A673 (cell line): Measurements from ENCODE around the gene UBA1. TPM values are rescaled to one million over a fixed set of nuclear protein-coding genes. Genes with fewer than 3 reads are reported as not detected.

Source experiments
- BruUV-seq: library from RNA; stranded (reverse); fragments of 400-500 nt; replicated peaks from 2 replicates; lab custom pipeline; 2021; lab: Mats Ljungman, UMichigan
- CTCF ChIA-PET: fragments of 300-600 bp; sonication (Branson Sonifier 250); formaldehyde crosslinking; loops from one replicate; lab custom pipeline; 2022; ENCODE audit warnings: antibody characterized with exemption; lab: Charles Lee
- POLR2A ChIA-PET: fragments of 300-600 bp; sonication (Branson Sonifier 250); formaldehyde crosslinking; loops from one replicate; lab custom pipeline; 2022; ENCODE audit warnings: antibody characterized with exemption; ENCODE audit not compliant: low non-redundant PET; lab: Charles Lee
- DNase-seq: peaks from one replicate; pipeline ENCODE4 v3.0.0-alpha.2; 2015; ENCODE audit warnings: low spot score
- H3K27ac ChIP-seq: fragments of 200-600 bp; sonication (generic); 2 replicates; pipeline ENCODE4 v1.5.1; 2016; ENCODE audit warnings: mixed run types, low read depth, mild to moderate bottlenecking, mixed read lengths, antibody characterized with exemption, low read length; ENCODE audit not compliant: poor library complexity, severe bottlenecking
- H3K27me3 ChIP-seq: fragments of 200-600 bp; sonication (generic); replicated peaks from 2 replicates; pipeline ENCODE4 v1.6.1; 2017; ENCODE audit warnings: mixed run types, low read depth, mild to moderate bottlenecking, mixed read lengths, antibody characterized with exemption, low read length; ENCODE audit not compliant: insufficient read depth, poor library complexity
- H3K36me3 ChIP-seq: fragments of 200-600 bp; sonication (generic); 2 replicates; pipeline ENCODE4 v1.6.1; 2016; ENCODE audit warnings: mixed run types, mild to moderate bottlenecking, mixed read lengths, antibody characterized with exemption, low read length; ENCODE audit not compliant: insufficient read depth, poor library complexity, severe bottlenecking
- H3K4me1 ChIP-seq: fragments of 200-600 bp; sonication (generic); 2 replicates; pipeline ENCODE4 v1.6.1; 2017; ENCODE audit warnings: mixed run types, mild to moderate bottlenecking, mixed read lengths, antibody characterized with exemption, low read length; ENCODE audit not compliant: insufficient read depth, poor library complexity, severe bottlenecking
- H3K4me3 ChIP-seq: fragments of 200-600 bp; sonication (generic); 2 replicates; pipeline ENCODE4 v1.5.1; 2016; ENCODE audit warnings: low read depth, mixed run types, mild to moderate bottlenecking, mixed read lengths, low read length; ENCODE audit not compliant: poor library complexity, severe bottlenecking
- H3K9me3 ChIP-seq: fragments of 200-600 bp; sonication (generic); 2 replicates; pipeline ENCODE4 v1.6.1; 2016; ENCODE audit warnings: mixed run types, low read depth, mild to moderate bottlenecking, mixed read lengths, antibody characterized with exemption, low read length; ENCODE audit not compliant: poor library complexity, severe bottlenecking
- CTCF ChIP-seq: fragments of 300-800, 200-600 bp; sonication (generic); conservative IDR thresholded peaks from 2 replicates; pipeline ENCODE4 v1.5.1; 2017; ENCODE audit warnings: low read depth, mild to moderate bottlenecking, antibody characterized with exemption, low read length, moderate library complexity, mixed read lengths
- EZH2 ChIP-seq: fragments of 200-600 bp; sonication (generic); IDR thresholded peaks from 2 replicates; pipeline ENCODE4 v1.6.1; 2017; ENCODE audit warnings: borderline replicate concordance, low read depth, mild to moderate bottlenecking, mixed read lengths, antibody characterized with exemption, low read length; ENCODE audit not compliant: poor library complexity, severe bottlenecking
- intact Hi-C: fragments of 100-400 bp; cut with micrococcal nuclease; formaldehyde crosslinking; loops from one replicate; pipeline ENCODE4 v1.10.0; 2022; ENCODE audit not compliant: unreplicated experiment
- total RNA-seq: library from RNA; stranded (reverse); gene quantifications from 2 replicates; pipeline ENCODE4 v1.2.3, GENCODE V29; 2021

Gene UBA1
- total RNA-seq, 1 experiment from 2014 or later: 413 TPM

DNA sequence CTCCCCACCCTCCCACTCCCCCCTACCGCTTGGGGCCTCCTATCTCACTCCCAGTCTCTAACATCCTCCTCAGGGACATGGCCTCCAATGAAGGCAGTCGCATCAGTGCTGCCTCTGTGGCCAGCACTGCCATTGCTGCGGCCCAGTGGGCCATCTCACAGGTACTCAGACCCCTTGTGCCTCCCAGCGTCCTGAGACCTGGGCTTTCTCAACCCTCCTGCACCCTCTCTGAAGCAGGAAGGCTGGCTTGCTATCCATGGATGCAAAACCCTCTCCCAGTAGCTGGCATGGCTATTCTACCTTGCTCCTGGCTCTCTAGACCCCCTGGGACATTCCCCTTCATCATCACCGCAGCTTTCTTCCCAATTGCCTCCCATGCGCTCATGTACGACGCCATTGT is 13.3 kb upstream of the UBA1 start:
- no peak overlapping the region for H3K27ac ChIP-seq
- H3K4me3 ChIP-seq: no peak overlapping the region
- no peaks in the 10 kb centered on the region for H3K9me3 ChIP-seq
- no TSS peak for BruUV-seq
- intact Hi-C loops: no loop called here
- H3K4me1 ChIP-seq: no peaks in the 10 kb centered on the region
- no peak for TF ChIP-seq CTCF
- no peak for TF ChIP-seq EZH2
- peaks cover 46% of the 10 kb centered on the region for H3K36me3 ChIP-seq
- no peaks in the 10 kb centered on the region for H3K27me3 ChIP-seq
- DNase-seq: no peak
- ChIA-PET POLR2A (no interaction called here), CTCF (no interaction called here)

GRCh38 chrX:47181301-47181700 is 12.3 kb upstream of the UBA1 start:
- Histone ChIP-seq H3K4me3 (no peak overlapping the region), H3K36me3 (peaks cover 44% of the 10 kb centered on the region), H3K9me3 (no peaks in the 10 kb centered on the region), H3K27me3 (no peaks in the 10 kb centered on the region), H3K4me1 (no peaks in the 10 kb centered on the region), H3K27ac (no peak overlapping the region)
- TF ChIP-seq EZH2: no peak
- TF ChIP-seq CTCF: no peak
- BruUV-seq: no TSS peak
- no peak for DNase-seq
- ChIA-PET POLR2A (no interaction called here), CTCF (no interaction called here)
- intact Hi-C loops: no loop called here

DNA sequence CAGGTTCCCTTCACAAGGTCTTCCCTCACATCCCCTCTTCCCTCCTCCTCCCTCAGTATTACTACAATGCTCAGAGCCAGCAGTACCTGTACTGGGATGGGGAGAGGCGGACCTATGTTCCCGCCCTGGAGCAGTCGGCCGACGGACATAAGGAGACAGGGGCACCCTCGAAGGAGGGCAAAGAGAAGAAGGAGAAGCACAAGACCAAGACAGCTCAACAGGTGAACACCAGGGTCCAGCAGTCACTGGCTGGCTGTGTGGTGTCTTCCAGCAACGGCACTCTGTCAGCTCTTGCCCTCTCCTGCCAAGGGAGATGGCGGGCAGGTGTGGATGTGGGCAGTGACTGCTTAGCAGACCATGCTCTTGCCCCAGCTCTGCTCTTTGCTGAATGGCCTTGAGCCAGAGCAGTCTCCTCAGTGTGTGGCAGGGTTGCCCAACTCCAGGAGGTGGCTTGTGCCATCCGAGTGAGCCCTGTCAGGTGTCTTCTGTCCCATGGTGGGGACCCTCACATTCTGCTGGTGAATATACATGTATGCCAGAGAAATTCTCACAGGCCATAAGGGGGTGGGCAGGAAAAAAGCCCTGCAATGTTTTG is 11.4 kb upstream of the UBA1 start:
- DNase-seq: no peak
- CTCF ChIA-PET: no interaction called here
- no peaks in the 10 kb centered on the region for H3K4me1 ChIP-seq
- H3K9me3 ChIP-seq: no peaks in the 10 kb centered on the region
- H3K4me3 ChIP-seq: no peak overlapping the region
- no peak overlapping the region for H3K27ac ChIP-seq
- H3K27me3 ChIP-seq: no peaks in the 10 kb centered on the region
- no peak for TF ChIP-seq EZH2
- no peak for TF ChIP-seq CTCF
- POLR2A ChIA-PET: no interaction called here
- no TSS peak for BruUV-seq
- peaks cover 39% of the 10 kb centered on the region for H3K36me3 ChIP-seq
- intact Hi-C loops: no loop called here
